Lower leg skin (tissue), 3 donors: ENCODE results near the gene OXNAD1.

Experiments used
- POLR2A ChIP-seq, 2 donors: fragments of 450-650 bp; IDR thresholded peaks; one replicate each; pipeline ENCODE4 v1.6.1; 2016 to 2017; ENCODE audit warnings: antibody characterized with exemption in 2 of 2, mild to moderate bottlenecking in 1 of 2, moderate library complexity in 1 of 2
- TF ChIP-seq, protein P1 (sequence below), 3 donors: fragments of 450-650 bp; IDR thresholded peaks; one replicate each; pipeline ENCODE4 v1.5.1; 2016; ENCODE audit warnings: antibody characterized with exemption in 3 of 3, mild to moderate bottlenecking in 3 of 3, moderate library complexity in 2 of 3

DNA sequence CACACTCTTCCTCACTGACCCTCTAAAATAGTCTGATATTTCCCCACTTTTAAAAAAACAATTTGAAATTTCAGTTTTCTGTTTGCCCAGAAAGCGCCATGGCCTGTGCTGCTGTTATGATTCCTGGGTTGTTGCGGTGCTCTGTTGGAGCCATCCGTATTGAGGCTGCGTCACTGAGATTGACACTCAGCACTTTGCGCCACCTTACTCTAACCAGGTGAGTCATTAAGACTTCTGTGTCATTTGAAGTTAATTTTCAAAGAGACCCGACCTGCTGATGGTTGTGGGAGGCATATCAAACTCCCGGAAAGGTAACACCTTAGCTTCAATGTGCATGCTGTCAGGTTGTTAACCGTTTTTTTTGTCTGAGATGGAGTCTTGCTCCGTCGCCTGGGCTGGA is 5.8 kb downstream of the OXNAD1 start:
- TF ChIP-seq, protein P1, sequence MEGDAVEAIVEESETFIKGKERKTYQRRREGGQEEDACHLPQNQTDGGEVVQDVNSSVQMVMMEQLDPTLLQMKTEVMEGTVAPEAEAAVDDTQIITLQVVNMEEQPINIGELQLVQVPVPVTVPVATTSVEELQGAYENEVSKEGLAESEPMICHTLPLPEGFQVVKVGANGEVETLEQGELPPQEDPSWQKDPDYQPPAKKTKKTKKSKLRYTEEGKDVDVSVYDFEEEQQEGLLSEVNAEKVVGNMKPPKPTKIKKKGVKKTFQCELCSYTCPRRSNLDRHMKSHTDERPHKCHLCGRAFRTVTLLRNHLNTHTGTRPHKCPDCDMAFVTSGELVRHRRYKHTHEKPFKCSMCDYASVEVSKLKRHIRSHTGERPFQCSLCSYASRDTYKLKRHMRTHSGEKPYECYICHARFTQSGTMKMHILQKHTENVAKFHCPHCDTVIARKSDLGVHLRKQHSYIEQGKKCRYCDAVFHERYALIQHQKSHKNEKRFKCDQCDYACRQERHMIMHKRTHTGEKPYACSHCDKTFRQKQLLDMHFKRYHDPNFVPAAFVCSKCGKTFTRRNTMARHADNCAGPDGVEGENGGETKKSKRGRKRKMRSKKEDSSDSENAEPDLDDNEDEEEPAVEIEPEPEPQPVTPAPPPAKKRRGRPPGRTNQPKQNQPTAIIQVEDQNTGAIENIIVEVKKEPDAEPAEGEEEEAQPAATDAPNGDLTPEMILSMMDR (IDR thresholded peaks at IDR 0.05), result no peak
- TF ChIP-seq POLR2A (IDR thresholded peaks at IDR 0.05), result no peak
